Brain microvascular endothelial cell (primary cell): ENCODE measurements around the gene SLC25A48.

Source experiments
- DNase-seq: peaks from one replicate; pipeline ENCODE4 v3.0.0-alpha.2; 2020
- H3K27ac ChIP-seq: fragments of 250-450 bp; sonication (Bioruptor Pico); 2 replicates; pipeline ENCODE4 v1.5.1; 2020; ENCODE audit warnings: mild to moderate bottlenecking, moderate library complexity
- H3K27me3 ChIP-seq: fragments of 250-450 bp; sonication (Bioruptor Pico); replicated peaks from 2 replicates; pipeline ENCODE4 v1.5.1; 2020; ENCODE audit warnings: mild to moderate bottlenecking
- H3K36me3 ChIP-seq: fragments of 250-450 bp; sonication (Bioruptor Pico); replicated peaks from 2 replicates; pipeline ENCODE4 v1.5.1; 2020; ENCODE audit warnings: mild to moderate bottlenecking
- H3K4me3 ChIP-seq: 2 replicates; pipeline ENCODE4 v1.5.1; 2011; ENCODE audit warnings: low read depth, mild to moderate bottlenecking, control low read depth, low read length, moderate library complexity
- CTCF ChIP-seq: IDR thresholded peaks from 2 replicates; pipeline ENCODE4 v1.5.1; 2011; ENCODE audit warnings: low read depth, mild to moderate bottlenecking, moderate library complexity, low read length, control low read depth, inconsistent platforms; ENCODE audit errors: missing control alignments
- in situ Hi-C: cut with HindIII; loops from 2 replicates; pipeline ENCODE4 v1.10.0; 2017; ENCODE audit warnings: low sequenced_read_pairs, low pct_ligation_motif_present

Gene SLC25A48

GRCh38 chr5:135879591-135879990, 45.1 kb downstream of the SLC25A48 start:
- H3K27me3 ChIP-seq, result no peaks in the 10 kb centered on the region
- DNase-seq, result no peak

GRCh38 chr5:135880278-135880677, 45.8 kb downstream of the SLC25A48 start:
- Histone ChIP-seq H3K36me3 (no peaks in the 10 kb centered on the region), H3K27me3 (no peaks in the 10 kb centered on the region), H3K27ac (no peak overlapping the region), H3K4me3 (no peak overlapping the region)
- no peak for DNase-seq
- in situ Hi-C loops, result loop anchor here (25.0 kb wide), 1 partner anchor 307 kb away; the partner anchor contains the start of gene SMIM32
- peak; percentile 67 for TF ChIP-seq CTCF

More at GRCh38 chr5:135879591-135879990, 45.1 kb downstream of the SLC25A48 start:
- TF ChIP-seq CTCF, result no peak
- Histone ChIP-seq H3K4me3 (no peak overlapping the region), H3K36me3 (no peaks in the 10 kb centered on the region), H3K27ac (no peak overlapping the region)
- in situ Hi-C loops, result loop anchor here (25.0 kb wide), 1 partner anchor 308 kb away; the partner anchor contains the start of gene SMIM32

- no peaks in the 10 kb centered on the region for H3K36me3 ChIP-seq
- no peak for TF ChIP-seq CTCF
- no peak overlapping the region for H3K4me3 ChIP-seq
- no peaks in the 10 kb centered on the region for H3K27me3 ChIP-seq
- in situ Hi-C loops, result loop anchor here (25.0 kb wide), 1 partner anchor 306 kb away; the partner anchor contains the start of gene SMIM32
- no peak for DNase-seq
- no peak overlapping the region for H3K27ac ChIP-seq
These were observed 46.3 kb downstream of the SLC25A48 start for GRCh38 chr5:135880801-135881200.

- Histone ChIP-seq H3K27ac (no peak overlapping the region), H3K36me3 (no peaks in the 10 kb centered on the region), H3K27me3 (no peaks in the 10 kb centered on the region), H3K4me3 (no peak overlapping the region)
- no peak for TF ChIP-seq CTCF
- DNase-seq, result no peak
- in situ Hi-C loops, result loop anchor here (25.0 kb wide), 1 partner anchor 306 kb away; the partner anchor contains the start of gene SMIM32
These were observed 46.8 kb downstream of the SLC25A48 start for GRCh38 chr5:135881244-135881643.

- Histone ChIP-seq H3K27ac (no peak overlapping the region), H3K36me3 (no peaks in the 10 kb centered on the region), H3K27me3 (no peaks in the 10 kb centered on the region), H3K4me3 (no peak overlapping the region)
- no peak for DNase-seq
- TF ChIP-seq CTCF, result no peak
- in situ Hi-C loops, result loop anchor here (25.0 kb wide), 1 partner anchor 305 kb away; the partner anchor contains the start of gene SMIM32
These were observed 47.4 kb downstream of the SLC25A48 start for GRCh38 chr5:135881819-135882218.

- Histone ChIP-seq H3K27me3 (no peaks in the 10 kb centered on the region), H3K4me3 (no peak overlapping the region), H3K36me3 (no peaks in the 10 kb centered on the region), H3K27ac (no peak overlapping the region)
- no peak for TF ChIP-seq CTCF
- DNase-seq, result no peak
- in situ Hi-C loops, result loop anchor here (25.0 kb wide), 1 partner anchor 304 kb away; the partner anchor contains the start of gene SMIM32
These were observed 48.6 kb downstream of the SLC25A48 start for GRCh38 chr5:135883026-135883425.
